WTC11 (cell line): ENCODE measurements around the gene ZNF12. TPM values are rescaled to one million over a fixed set of nuclear protein-coding genes. Genes with fewer than 3 reads are reported as not detected.
A peak's percentile ranks its signal among the peaks of the same experiment; 100 is the strongest.

Source experiments
- ATAC-seq: fragments of 200-7000 bp; cut with Tn5 transposase; 2 replicates; pipeline ENCODE4 v1.10.0; 2021; ENCODE audit warnings: mild to moderate bottlenecking, moderate library complexity
- CTCF ChIA-PET: fragments of 300-600 bp; sonication (Branson Sonifier 250); formaldehyde crosslinking; loops from one replicate; lab custom pipeline; 2021; ENCODE audit warnings: antibody characterized with exemption; lab: Charles Lee
- POLR2A ChIA-PET: fragments of 350-600 bp; sonication (Branson Sonifier 250); formaldehyde crosslinking; loops from one replicate; lab custom pipeline; 2021; ENCODE audit warnings: antibody characterized with exemption; lab: Charles Lee
- DNase-seq: peaks from one replicate; pipeline ENCODE4 v3.0.0; 2021; ENCODE audit warnings: low spot score
- H3K27ac Mint-ChIP-seq: 2 replicates; pipeline ENCODE4 v1.8.0; 2021; ENCODE audit warnings: mixed read lengths
- H3K27me3 Mint-ChIP-seq: 2 replicates; pipeline ENCODE4 v1.8.0; 2021; ENCODE audit warnings: low read depth, mild to moderate bottlenecking, moderate library complexity, mixed read lengths
- H3K36me3 Mint-ChIP-seq: 2 replicates; pipeline ENCODE4 v1.8.0; 2021; ENCODE audit warnings: mixed read lengths
- H3K4me1 Mint-ChIP-seq: 2 replicates; pipeline ENCODE4 v1.8.0; 2022; ENCODE audit warnings: mixed read lengths
- H3K4me3 Mint-ChIP-seq: 2 replicates; pipeline ENCODE4 v1.8.0; 2021; ENCODE audit warnings: mild to moderate bottlenecking, moderate library complexity, mixed read lengths
- H3K9me3 Mint-ChIP-seq: 2 replicates; pipeline ENCODE4 v1.8.0; 2021; ENCODE audit warnings: mixed read lengths
- AFF4 ChIP-seq: sonication (generic); formaldehyde crosslinking; IDR thresholded peaks from 2 replicates; pipeline ENCODE4 v1.8.1; 2023; ENCODE audit warnings: mild to moderate bottlenecking, missing genetic modification reagents, borderline replicate concordance
- E2F4 ChIP-seq: sonication (generic); formaldehyde crosslinking; IDR thresholded peaks from 2 replicates; pipeline ENCODE4 v1.8.1; 2022; ENCODE audit warnings: low read depth, mild to moderate bottlenecking, moderate library complexity, missing genetic modification reagents, borderline replicate concordance
- EMX1 ChIP-seq: fragments of 250-450 bp; sonication (Bioruptor Pico); IDR thresholded peaks from 2 replicates; pipeline ENCODE4 v1.8.0; 2021; ENCODE audit warnings: mild to moderate bottlenecking
- GTF2I ChIP-seq: fragments of 250-450 bp; sonication (Bioruptor Pico); conservative IDR thresholded peaks from 2 replicates; pipeline ENCODE4 v1.4.0; 2021; ENCODE audit warnings: mild to moderate bottlenecking
- JUN ChIP-seq: sonication (generic); formaldehyde crosslinking; IDR thresholded peaks from 2 replicates; pipeline ENCODE4 v1.8.0; 2023; ENCODE audit warnings: mild to moderate bottlenecking, missing genetic modification reagents
- SMAD4 ChIP-seq: sonication (generic); formaldehyde crosslinking; IDR thresholded peaks from 2 replicates; pipeline ENCODE4 v1.8.0; 2022; ENCODE audit warnings: mild to moderate bottlenecking, missing genetic modification reagents
- ZNF121 ChIP-seq: sonication (generic); formaldehyde crosslinking; IDR thresholded peaks from 2 replicates; pipeline ENCODE4 v1.8.0; 2023; ENCODE audit warnings: missing genetic modification reagents
- ZNF532 ChIP-seq: fragments of 250-450 bp; sonication (Bioruptor Pico); IDR thresholded peaks from 2 replicates; pipeline ENCODE4 v1.9.0; 2021; ENCODE audit warnings: mild to moderate bottlenecking, borderline replicate concordance
- total RNA-seq: library from RNA; stranded (reverse); gene quantifications from 3 replicates; pipeline ENCODE4 v1.2.3, GENCODE V29; 2021
- TF ChIP-seq, protein P1 (sequence below): sonication (generic); formaldehyde crosslinking; conservative IDR thresholded peaks from 2 replicates; pipeline ENCODE4 v1.8.1; 2022; ENCODE audit warnings: mild to moderate bottlenecking, missing genetic modification reagents
- TF ChIP-seq, protein P2 (sequence below): fragments of 250-450 bp; sonication (Bioruptor Pico); IDR thresholded peaks from 2 replicates; pipeline ENCODE4 v1.8.0; 2021; ENCODE audit warnings: mild to moderate bottlenecking
- TF ChIP-seq, protein P3 (sequence below): sonication (generic); formaldehyde crosslinking; IDR thresholded peaks from 2 replicates; pipeline ENCODE4 v1.8.0; 2022; ENCODE audit warnings: mild to moderate bottlenecking, missing genetic modification reagents

Gene ZNF12
- total RNA-seq, 1 experiment from 2014 or later = 21.6 TPM

GRCh38 chr7:6658618-6659345 lies 48.0 kb downstream of the ZNF12 start:
- DNase-seq = peak; percentile 11
- peak; percentile 31; the same call in 1 of the 2 replicates for ATAC-seq
- Mint-ChIP-seq H3K4me1 (peaks cover 17% of the 10 kb centered on the region), H3K27ac (no peak overlapping the region), H3K9me3 (no peaks in the 10 kb centered on the region), H3K36me3 (peaks cover 3% of the 10 kb centered on the region; the same call in 1 of the 2 replicates), H3K27me3 (no peaks in the 10 kb centered on the region), H3K4me3 (no peak overlapping the region)
- CTCF ChIA-PET = no interaction called here
- POLR2A ChIA-PET = interaction anchor here (0.6 kb wide), 1 partner anchor 173 kb away, joined by 3 read pairs; no protein-coding TSS in a partner anchor
- no peak for TF ChIP-seq ZNF121
- no peak for TF ChIP-seq JUN (CRISPR knock-in tag)

- Mint-ChIP-seq H3K4me3 (no peak overlapping the region), H3K27me3 (no peaks in the 10 kb centered on the region), H3K27ac (no peak overlapping the region), H3K36me3 (peaks cover 6% of the 10 kb centered on the region), H3K4me1 (peaks cover 17% of the 10 kb centered on the region), H3K9me3 (no peaks in the 10 kb centered on the region)
- no peak for TF ChIP-seq SMAD4 (CRISPR knock-in tag)
- ATAC-seq = no peak
- no peak for DNase-seq
- CTCF ChIA-PET = no interaction called here
- POLR2A ChIA-PET = interaction anchor here (0.7 kb wide), 1 partner anchor 1537 kb away, joined by 4 read pairs; no protein-coding TSS in a partner anchor
Observed at GRCh38 chr7:6656413-6656812, 50.3 kb downstream of the ZNF12 start.

DNA sequence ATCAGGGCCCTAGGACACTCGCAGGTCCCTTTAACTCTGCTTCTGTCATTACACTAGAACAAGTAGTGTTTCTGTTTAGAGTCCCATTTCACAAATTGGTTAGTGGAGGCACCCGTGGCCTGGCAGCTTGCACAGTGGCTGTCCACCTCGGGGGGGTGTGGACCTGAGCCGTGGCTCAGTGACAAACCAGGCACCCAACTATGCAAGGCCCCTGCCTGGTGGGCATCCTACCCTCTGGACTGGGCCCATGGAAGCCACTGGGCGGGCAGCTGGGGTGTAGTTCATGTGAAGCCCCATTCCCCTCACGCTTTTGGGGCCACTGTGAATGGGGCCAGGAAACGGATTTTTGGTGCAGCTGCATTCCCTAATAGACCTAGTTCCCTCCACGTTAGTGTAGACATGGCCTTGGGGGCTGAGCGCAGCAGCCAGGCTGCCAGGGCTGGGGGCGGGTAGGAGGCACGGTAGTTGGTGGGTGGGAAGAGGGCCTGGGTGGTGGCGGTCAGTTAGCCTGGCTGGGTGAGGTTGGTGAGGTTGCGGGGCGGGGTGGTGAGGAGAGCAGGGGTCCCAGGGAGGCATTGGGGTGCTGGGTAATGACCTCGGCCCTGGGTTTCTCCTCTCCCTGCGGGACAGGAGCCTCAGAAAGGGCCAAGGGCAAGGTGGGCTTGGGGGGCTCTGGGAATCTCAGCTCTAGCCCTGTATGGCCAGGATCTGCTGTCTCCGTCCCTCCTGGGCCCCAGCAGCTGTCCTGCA lies 50.9 kb downstream of the ZNF12 start:
- Mint-ChIP-seq H3K27ac (no peak overlapping the region), H3K9me3 (no peaks in the 10 kb centered on the region), H3K4me1 (peaks cover 17% of the 10 kb centered on the region), H3K4me3 (no peak overlapping the region), H3K27me3 (no peaks in the 10 kb centered on the region), H3K36me3 (peaks cover 6% of the 10 kb centered on the region)
- DNase-seq (no peak), ATAC-seq (no peak)
- POLR2A ChIA-PET = no interaction called here
- CTCF ChIA-PET = no interaction called here
- TF ChIP-seq GTF2I (CRISPR knock-in tag) (no peak), E2F4 (CRISPR knock-in tag) (no peak)
- TF ChIP-seq, protein P1, sequence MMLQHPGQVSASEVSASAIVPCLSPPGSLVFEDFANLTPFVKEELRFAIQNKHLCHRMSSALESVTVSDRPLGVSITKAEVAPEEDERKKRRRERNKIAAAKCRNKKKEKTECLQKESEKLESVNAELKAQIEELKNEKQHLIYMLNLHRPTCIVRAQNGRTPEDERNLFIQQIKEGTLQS (CRISPR knock-in tag) = no peak
- TF ChIP-seq, protein P2, sequence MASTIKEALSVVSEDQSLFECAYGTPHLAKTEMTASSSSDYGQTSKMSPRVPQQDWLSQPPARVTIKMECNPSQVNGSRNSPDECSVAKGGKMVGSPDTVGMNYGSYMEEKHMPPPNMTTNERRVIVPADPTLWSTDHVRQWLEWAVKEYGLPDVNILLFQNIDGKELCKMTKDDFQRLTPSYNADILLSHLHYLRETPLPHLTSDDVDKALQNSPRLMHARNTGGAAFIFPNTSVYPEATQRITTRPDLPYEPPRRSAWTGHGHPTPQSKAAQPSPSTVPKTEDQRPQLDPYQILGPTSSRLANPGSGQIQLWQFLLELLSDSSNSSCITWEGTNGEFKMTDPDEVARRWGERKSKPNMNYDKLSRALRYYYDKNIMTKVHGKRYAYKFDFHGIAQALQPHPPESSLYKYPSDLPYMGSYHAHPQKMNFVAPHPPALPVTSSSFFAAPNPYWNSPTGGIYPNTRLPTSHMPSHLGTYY (CRISPR knock-in tag) = no peak
- TF ChIP-seq, protein P3, sequence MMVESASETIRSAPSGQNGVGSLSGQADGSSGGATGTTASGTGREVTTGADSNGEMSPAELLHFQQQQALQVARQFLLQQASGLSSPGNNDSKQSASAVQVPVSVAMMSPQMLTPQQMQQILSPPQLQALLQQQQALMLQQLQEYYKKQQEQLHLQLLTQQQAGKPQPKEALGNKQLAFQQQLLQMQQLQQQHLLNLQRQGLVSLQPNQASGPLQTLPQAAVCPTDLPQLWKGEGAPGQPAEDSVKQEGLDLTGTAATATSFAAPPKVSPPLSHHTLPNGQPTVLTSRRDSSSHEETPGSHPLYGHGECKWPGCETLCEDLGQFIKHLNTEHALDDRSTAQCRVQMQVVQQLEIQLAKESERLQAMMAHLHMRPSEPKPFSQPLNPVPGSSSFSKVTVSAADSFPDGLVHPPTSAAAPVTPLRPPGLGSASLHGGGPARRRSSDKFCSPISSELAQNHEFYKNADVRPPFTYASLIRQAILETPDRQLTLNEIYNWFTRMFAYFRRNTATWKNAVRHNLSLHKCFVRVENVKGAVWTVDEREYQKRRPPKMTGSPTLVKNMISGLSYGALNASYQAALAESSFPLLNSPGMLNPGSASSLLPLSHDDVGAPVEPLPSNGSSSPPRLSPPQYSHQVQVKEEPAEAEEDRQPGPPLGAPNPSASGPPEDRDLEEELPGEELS (CRISPR knock-in tag) = no peak

DNA sequence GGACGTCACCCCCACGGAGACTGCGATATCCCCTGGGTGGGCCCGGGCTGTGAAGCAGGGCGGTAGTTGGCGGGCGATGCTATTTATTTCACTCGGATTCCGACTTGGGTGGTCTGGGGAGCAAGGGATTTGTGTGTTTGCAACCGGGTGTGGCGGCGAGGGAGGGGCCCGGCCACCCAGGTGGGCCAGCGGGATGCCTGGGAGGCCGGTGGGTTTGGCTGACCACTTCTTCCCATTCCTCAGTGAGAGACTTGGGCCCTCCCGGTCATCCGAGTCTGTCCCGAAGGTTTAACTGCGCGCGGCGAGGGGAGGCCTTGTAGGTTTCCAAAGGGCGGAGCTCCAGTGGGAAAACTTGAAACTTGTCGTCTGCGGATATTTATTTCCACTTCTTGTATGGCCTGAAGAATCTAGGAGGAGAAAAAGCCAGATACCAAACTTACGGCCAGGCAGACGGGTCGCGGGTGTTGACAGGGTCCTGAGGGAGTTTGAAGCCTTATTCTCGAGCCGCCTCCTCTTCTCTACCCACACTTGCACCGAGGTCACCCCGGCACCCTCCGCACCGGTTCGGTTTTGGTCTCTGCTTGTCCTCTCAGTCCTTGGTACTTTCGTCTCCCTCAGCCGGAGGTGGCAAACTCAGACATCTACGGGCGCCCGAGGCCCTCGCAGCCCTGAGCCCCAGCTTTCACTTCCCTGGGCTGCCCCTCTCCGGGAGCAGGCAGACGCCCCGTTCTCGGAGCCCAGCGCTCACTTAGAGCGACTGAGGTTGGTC lies 51.7 kb downstream of the ZNF12 start:
- Mint-ChIP-seq H3K9me3 (no peaks in the 10 kb centered on the region), H3K27me3 (no peaks in the 10 kb centered on the region), H3K27ac (no peak overlapping the region), H3K36me3 (peaks cover 8% of the 10 kb centered on the region), H3K4me3 (no peak overlapping the region), H3K4me1 (peaks cover 17% of the 10 kb centered on the region)
- ATAC-seq (no peak), DNase-seq (no peak)
- CTCF ChIA-PET = no interaction called here
- POLR2A ChIA-PET = no interaction called here
- TF ChIP-seq ZNF532 (no peak), AFF4 (CRISPR knock-in tag) (no peak), EMX1 (CRISPR knock-in tag) (no peak)
